AG04449 (cell line): ENCODE results near the gene FBN2.
A peak's percentile ranks its signal among the peaks of the same experiment; 100 is the strongest.
"Not testable (repeated sequence)": the region's sequence is repeated elsewhere in the genome, so short reads cannot be mapped to it uniquely, and the experiment has no call there.

Source experiments
- CTCF ChIA-PET: fragments of 350-600 bp; formaldehyde crosslinking; extraction: SDS; loops from one replicate; lab custom pipeline; 2021; ENCODE audit warnings: antibody characterized with exemption; lab: Yijun Ruan, JAX
- POLR2A ChIA-PET: fragments of 400-600, 350-600 bp; formaldehyde crosslinking; extraction: SDS; loops from one replicate; lab custom pipeline; 2020; ENCODE audit warnings: antibody characterized with exemption, inconsistent platforms; lab: Yijun Ruan, JAX
- DNase-seq: peaks from one replicate; pipeline ENCODE4 v3.0.0-alpha.2; 2010; ENCODE audit warnings: low read depth, low spot score
- H3K4me3 ChIP-seq: 2 replicates; pipeline ENCODE4 v1.5.1; 2011; ENCODE audit warnings: low read depth, mild to moderate bottlenecking, control low read depth, low read length
- CTCF ChIP-seq: IDR thresholded peaks from one replicate; pipeline ENCODE4 v1.5.1; 2011; ENCODE audit warnings: mild to moderate bottlenecking, moderate library complexity, low read length, control low read depth, inconsistent platforms; ENCODE audit not compliant: insufficient read depth; ENCODE audit errors: missing control alignments

Gene FBN2

DNA sequence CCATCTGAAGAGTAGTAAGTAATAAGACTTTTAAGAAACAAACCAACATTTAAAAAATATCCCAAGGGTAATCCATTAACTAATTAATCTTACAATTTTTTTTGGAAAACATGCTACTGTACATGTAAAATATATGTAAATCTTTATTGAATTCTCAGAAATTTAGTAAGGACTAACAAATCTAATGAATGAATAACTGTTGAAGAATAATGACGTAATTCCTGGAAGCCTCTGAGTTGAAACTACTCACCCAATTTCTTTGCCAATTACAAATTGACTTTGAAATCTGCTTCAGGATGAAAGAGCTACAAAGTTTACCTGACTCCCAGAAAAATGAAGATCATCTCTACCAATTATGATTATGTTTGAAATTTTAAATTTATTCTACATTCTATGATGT is 21.1 kb downstream of the FBN2 start:
- TF ChIP-seq CTCF, result no peak
- POLR2A ChIA-PET, result no interaction called here
- H3K4me3 ChIP-seq, result no peak overlapping the region
- DNase-seq, result no peak
- CTCF ChIA-PET, result interaction anchor here (1.1 to 2.4 kb wide), 3 partner anchors 9 to 157 kb away, joined by 3 to 11 read pairs (median 3); no protein-coding TSS in a partner anchor

DNA sequence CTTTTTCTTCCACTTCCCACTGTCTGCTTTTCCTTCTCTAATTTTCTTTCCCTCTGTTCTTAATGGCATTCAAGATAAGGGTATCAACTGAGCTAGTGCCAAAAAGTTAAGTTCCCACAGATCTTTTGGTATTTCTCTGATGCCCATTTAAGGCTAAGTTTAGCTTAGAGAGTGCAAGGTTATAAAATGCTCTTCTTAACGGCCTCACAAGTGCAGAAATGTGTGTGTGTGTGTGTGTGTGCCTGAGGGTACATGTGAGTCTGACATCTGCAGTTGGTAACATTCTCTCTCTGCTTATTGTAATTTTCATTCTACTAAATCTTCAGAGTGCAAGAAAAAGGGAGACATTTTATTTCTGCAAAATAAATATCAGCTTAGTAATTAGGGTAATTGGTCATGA is 24.2 kb downstream of the FBN2 start:
- ChIA-PET POLR2A (no interaction called here), CTCF (interaction anchor here (1.4 kb wide), 1 partner anchor 161 kb away, joined by 6 read pairs; no protein-coding TSS in a partner anchor)
- H3K4me3 ChIP-seq, result no peak overlapping the region
- no peak for TF ChIP-seq CTCF
- no peak for DNase-seq

GRCh38 chr5:128512894-128513293 is 25.2 kb downstream of the FBN2 start:
- POLR2A ChIA-PET, result no interaction called here
- TF ChIP-seq CTCF, result no peak
- DNase-seq, result no peak
- CTCF ChIA-PET, result no interaction called here
- H3K4me3 ChIP-seq, result no peak overlapping the region

DNA sequence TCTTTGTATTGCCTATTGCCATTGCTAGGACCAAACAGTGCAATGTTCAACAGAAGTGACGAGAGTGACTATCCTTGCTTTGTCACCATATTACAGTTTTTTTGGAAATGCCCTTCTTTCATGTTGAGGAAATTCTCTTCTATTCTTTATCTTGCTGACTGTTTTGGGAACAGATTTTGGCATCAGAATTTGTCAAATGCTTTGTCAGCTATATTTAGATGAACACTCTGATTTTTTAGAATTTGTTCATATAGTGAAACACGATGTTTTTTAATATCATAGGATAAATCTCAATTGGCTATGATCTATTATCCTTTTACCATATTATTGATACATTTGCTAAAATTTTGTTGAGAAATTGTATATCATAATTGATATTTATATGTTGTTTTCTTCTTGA is 31.4 kb downstream of the FBN2 start:
- H3K4me3 ChIP-seq, result no peak overlapping the region
- DNase-seq, result no peak
- ChIA-PET CTCF (no interaction called here), POLR2A (no interaction called here)
- TF ChIP-seq CTCF, result no peak

GRCh38 chr5:128503727-128504126 is 34.3 kb downstream of the FBN2 start:
- CTCF ChIA-PET, result interaction anchor here (1.4 kb wide), 1 partner anchor 291 kb away, joined by 4 read pairs; no protein-coding TSS in a partner anchor
- H3K4me3 ChIP-seq, POLR2A ChIA-PET, DNase-seq: not testable (repeated sequence)

GRCh38 chr5:128498844-128499455 is 39.1 kb downstream of the FBN2 start:
- CTCF ChIA-PET, result interaction anchor here (0.9 to 1.7 kb wide), 13 partner anchors 9 to 345 kb away, joined by 3 to 10 read pairs (median 4); no protein-coding TSS in a partner anchor
- DNase-seq, result no peak
- peak; percentile 20 for TF ChIP-seq CTCF
- POLR2A ChIA-PET, result interaction anchor here (0.7 kb wide), 1 partner anchor 282 kb away, joined by 3 read pairs; no protein-coding TSS in a partner anchor
- no peak overlapping the region for H3K4me3 ChIP-seq
